HG03025 (cell line): ENCODE data around the gene LRMDA.
"Not testable (repeated sequence)": the region's sequence is repeated elsewhere in the genome, so short reads cannot be mapped to it uniquely, and the experiment has no call there.

Source experiments
- ATAC-seq: cut with Tn5 transposase; IDR thresholded peaks from one replicate; pipeline ENCODE4 v1.9.1; 2021; ENCODE audit warnings: mild to moderate bottlenecking, moderate library complexity; ENCODE audit not compliant: unreplicated experiment, low FRiP score

LRMDA gene

GRCh38 chr10:75502389-75502788, 71.0 kb downstream of the LRMDA start:
- ATAC-seq = no peak

- no peak for ATAC-seq
Observed at GRCh38 chr10:75502838-75503237, 71.4 kb downstream of the LRMDA start.

GRCh38 chr10:75505293-75505692, 73.9 kb downstream of the LRMDA start:
- ATAC-seq = no peak

- no peak for ATAC-seq
Observed at GRCh38 chr10:75505840-75506506, 74.5 kb downstream of the LRMDA start.

- no peak for ATAC-seq
Observed at GRCh38 chr10:75506930-75507329, 75.5 kb downstream of the LRMDA start.

GRCh38 chr10:75507469-75507868, 76.0 kb downstream of the LRMDA start:
- no peak for ATAC-seq

GRCh38 chr10:75508239-75508813, 76.9 kb downstream of the LRMDA start:
- ATAC-seq = no peak

- no peak for ATAC-seq
Observed at GRCh38 chr10:75508814-75509306, 77.4 kb downstream of the LRMDA start.

GRCh38 chr10:75509706-75510105, 78.3 kb downstream of the LRMDA start:
- no peak for ATAC-seq

GRCh38 chr10:75511011-75511410, 79.6 kb downstream of the LRMDA start:
- ATAC-seq = no peak

- ATAC-seq = no peak
Observed at GRCh38 chr10:75512203-75512933, 80.9 kb downstream of the LRMDA start.

GRCh38 chr10:75513292-75513885, 82.0 kb downstream of the LRMDA start:
- ATAC-seq = no peak

GRCh38 chr10:75514830-75515229, 83.4 kb downstream of the LRMDA start:
- no peak for ATAC-seq

GRCh38 chr10:75516154-75516553, 84.7 kb downstream of the LRMDA start:
- ATAC-seq = not testable (repeated sequence)

GRCh38 chr10:75519213-75519612, 87.8 kb downstream of the LRMDA start:
- ATAC-seq = not testable (repeated sequence)

- not testable (repeated sequence) for ATAC-seq
Observed at GRCh38 chr10:75521194-75521829, 89.9 kb downstream of the LRMDA start.

- ATAC-seq = no peak
Observed at GRCh38 chr10:75525067-75525466, 93.6 kb downstream of the LRMDA start.

GRCh38 chr10:75525646-75526045, 94.2 kb downstream of the LRMDA start:
- no peak for ATAC-seq

- ATAC-seq = no peak
Observed at GRCh38 chr10:75527542-75527941, 96.1 kb downstream of the LRMDA start.

GRCh38 chr10:75528392-75528791, 97.0 kb downstream of the LRMDA start:
- ATAC-seq = no peak

- no peak for ATAC-seq
Observed at GRCh38 chr10:75530299-75530698, 98.9 kb downstream of the LRMDA start.
